ENCODE data around the gene STAT3.
"Not testable (repeated sequence)": the region's sequence is repeated elsewhere in the genome, so short reads cannot be mapped to it uniquely, and the experiment has no call there.

STAT3 gene

DNA sequence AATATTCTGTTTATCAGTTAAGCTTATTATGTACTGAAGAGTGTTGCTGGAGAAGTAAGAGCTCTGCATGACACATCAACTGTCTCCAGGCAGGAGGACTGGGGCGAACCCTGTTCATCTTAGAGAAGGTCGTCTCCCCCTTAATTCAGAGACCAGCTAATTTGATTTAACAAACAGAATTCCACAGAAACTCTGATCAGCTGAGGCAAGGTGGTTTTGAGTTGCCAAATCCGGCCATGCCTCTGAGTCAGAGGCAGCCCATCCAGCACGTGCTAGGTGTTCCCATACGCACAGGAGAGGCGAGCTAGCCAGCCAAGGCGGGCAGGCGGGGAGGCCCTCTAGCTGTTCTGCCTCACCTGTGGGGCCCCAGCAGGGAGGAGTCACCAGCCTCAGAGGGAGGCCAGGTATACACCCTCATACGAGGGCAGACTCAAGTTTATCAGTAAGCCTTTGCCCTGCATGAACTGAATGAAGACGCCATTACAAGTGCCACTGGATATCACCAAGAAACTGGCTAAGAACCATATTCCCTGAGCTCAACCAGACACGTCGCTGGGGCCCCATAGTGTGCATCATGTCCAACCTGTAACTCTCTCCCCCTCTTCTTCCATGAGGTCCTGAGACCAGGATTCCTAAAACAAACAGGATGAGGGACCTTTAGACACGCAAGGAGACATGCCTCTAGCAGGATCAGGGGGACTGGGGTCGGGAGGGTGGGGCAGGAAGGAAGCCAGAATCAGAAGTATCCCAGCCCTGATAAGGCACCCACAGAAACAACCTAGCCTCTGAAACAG, 74.3 kb downstream of the STAT3 start:
- no peak for DNase-seq (ENCODE audit: low spot score)

DNA sequence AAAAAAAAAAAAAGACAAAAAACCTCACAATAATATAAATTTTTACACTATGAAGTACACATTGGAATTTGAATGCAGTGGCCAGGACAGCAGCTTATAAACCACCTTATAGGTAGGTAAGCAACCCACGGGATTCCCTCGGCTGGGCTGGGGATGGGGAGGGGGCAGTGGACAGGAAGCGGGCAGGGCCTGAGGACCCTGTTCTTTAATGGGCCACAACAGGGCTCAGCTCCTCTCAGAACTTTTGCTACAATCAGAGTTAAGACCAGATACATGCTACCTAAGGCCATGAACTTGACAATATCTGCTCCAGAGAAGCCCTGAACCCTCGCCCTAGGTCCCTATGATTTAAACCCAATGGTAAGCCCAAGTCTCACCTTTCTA, 74.9 kb downstream of the STAT3 start:
- no peak for DNase-seq (ENCODE audit: low spot score)

DNA sequence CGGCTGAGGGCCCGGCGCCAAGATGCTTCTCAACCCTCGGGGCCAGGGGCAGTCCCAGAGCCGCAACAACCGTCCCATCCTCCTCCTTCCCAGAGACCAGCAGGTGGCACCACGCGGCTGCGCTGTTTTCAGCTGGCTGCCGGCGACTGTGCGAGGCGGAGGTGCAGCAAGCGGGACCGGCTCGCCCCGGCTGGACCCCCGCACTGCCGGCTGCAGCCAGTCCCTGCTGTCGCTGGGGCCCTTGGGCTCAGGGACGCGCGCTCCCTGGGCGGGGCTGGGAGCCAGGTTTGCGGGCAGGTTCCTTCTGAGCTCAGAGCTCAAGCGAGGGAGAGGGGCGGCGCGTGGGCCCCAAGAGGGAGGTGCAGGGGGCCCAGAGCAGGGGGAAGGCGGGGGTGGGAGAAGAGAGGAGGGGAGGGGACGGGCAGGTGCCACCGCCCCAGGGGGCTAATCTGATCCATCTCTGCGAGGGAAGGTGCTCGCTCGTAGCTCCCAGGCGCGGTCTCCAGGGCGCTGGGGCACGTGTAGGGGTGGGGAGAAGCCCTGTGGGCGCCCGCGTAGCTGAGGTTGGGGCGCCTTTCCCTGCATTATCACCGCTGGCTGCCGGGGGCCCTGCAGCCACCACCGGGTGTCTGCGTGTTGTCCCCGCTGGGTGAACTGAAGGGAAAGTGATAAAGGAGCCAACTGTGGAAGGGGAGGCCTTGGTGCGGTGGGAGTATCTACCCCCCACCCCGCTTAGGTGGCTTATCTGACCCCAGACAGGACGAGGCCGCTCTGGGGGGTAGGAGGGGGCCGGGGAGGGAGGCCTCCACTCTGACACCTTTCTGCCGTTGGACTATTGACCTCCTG, 75.7 kb downstream of the STAT3 start:
- DNase-seq (ENCODE audit: low spot score), result peak; percentile 87

DNA sequence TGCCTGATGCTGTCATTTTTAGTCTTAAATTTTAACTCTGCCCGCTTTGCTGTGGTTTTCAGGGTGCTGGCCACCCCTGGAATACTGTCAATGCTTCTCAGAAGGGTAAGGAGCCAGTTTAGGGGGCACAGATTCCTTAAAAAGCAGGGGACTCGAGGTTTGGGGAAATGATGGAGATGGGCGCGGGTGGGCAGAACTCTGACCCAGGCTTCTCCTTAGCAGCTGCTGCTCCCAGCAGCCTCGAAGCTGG, 76.3 kb downstream of the STAT3 start:
- no peak for DNase-seq (ENCODE audit: low spot score)

DNA sequence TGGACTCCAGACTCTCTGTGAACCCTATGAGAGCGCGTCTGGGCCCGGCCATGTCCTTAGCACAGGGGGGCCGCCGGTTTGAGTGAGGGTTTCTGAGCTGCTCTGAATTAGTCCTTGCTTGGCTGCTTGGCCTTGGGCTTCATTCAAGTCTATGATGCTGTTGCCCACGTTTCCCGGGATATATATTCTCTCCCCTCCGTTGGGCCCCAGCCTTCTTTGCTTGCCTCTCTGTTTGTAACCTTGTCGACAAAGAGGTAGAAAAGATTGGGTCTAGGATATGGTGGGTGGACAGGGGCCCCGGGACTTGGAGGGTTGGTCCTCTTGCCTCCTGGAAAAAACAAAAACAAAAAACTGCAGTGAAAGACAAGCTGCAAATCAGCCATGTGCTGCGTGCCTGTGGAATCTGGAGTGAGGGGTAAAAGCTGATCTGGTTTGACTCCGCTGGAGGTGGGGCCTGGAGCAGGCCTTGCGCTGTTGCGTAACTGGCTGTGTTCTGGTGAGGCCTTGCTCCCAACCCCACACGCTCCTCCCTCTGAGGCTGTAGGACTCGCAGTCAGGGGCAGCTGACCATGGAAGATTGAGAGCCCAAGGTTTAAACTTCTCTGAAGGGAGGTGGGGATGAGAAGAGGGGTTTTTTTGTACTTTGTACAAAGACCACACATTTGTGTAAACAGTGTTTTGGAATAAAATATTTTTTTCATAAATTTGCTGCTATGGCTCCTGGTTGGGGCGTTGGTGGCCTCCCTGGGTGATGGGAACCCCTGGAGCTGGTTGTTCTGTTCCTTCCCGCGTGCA, 76.8 kb downstream of the STAT3 start:
- DNase-seq (ENCODE audit: low spot score), result peak; percentile 95

DNA sequence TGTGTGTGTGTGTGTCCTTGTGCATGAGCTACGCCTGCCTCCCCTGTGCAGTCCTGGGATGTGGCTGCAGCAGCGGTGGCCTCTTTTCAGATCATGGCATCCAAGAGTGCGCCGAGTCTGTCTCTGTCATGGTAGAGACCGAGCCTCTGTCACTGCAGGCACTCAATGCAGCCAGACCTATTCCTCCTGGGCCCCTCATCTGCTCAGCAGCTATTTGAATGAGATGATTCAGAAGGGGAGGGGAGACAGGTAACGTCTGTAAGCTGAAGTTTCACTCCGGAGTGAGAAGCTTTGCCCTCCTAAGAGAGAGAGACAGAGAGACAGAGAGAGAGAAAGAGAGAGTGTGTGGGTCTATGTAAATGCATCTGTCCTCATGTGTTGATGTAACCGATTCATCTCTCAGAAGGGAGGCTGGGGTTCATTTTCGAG, 77.4 kb downstream of the STAT3 start:
- no peak for DNase-seq (ENCODE audit: low spot score)

DNA sequence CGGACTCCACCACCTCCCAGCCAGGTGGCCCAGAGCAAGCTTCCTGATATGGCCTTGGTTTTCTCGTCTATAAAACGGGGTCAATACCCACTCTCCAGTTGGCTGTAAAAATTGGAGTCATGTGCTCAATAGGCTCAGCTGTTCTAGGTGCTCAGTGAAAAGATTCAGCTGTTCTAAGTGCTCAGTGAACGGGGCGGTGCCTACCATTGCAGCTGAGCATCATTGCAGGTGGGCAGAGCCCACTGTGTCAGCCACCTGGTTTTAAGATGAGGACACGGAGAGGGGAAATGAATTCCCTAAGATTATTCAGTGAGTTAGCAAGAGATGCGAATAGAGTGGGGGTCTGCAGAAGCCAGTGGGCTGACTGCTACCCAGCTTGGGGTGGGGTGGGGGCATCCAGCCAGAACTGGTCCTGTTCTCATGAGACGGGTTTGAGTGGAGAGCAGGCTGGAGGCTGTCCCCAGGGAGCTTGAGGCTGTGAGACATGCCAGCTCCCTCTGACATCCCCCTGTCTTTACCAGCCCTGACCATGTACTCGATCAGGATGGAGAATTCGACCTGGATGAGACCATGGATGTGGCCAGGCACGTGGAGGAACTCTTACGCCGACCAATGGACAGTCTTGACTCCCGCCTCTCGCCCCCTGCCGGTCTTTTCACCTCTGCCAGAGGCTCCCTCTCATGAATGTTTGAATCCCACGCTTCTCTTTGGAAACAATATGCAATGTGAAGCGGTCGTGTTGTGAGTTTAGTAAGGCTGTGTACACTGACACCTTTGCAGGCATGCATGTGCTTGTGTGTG, 78.1 kb downstream of the STAT3 start:
- DNase-seq (ENCODE audit: low spot score), result no peak

DNA sequence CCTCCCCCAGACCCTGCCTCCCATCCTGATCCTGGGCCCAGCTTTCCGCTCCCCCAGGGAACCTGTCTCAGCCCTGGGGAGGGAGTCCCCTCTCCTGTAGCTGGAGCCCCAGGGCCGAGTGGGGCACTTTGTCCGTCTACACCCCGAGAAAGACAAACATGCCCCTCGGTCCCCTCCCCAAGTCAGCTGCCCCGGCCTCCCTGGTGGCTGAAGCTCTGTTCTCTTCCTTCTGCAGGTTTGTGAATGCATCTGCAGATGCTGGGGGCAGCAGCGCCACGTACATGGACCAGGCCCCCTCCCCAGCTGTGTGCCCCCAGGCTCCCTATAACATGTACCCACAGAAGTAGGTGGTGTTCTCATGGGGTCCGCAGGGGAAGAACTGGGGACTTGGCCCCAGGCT, 79.1 kb downstream of the STAT3 start:
- DNase-seq (ENCODE audit: low spot score), result no peak

DNA sequence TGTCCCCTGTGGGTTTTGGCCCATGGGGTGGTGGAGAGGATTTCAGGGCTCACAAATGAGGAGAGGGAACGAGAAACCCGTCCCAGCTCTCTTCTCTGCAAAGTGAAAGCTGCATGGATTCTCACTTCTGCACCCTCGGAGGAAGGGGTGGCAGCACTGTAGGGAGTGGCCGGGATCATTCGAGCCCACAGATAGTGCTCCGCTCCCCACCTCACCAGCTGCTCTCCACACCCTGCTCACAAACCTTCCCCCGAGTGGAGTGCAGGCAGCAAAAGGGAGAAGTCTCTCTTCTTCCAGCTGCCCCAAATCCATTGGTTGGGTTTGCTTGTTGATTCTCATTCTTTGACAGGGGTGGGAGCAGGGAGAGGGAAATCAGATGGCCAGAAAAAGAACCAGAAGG, 79.8 kb downstream of the STAT3 start:
- no peak for DNase-seq (ENCODE audit: low spot score)

DNA sequence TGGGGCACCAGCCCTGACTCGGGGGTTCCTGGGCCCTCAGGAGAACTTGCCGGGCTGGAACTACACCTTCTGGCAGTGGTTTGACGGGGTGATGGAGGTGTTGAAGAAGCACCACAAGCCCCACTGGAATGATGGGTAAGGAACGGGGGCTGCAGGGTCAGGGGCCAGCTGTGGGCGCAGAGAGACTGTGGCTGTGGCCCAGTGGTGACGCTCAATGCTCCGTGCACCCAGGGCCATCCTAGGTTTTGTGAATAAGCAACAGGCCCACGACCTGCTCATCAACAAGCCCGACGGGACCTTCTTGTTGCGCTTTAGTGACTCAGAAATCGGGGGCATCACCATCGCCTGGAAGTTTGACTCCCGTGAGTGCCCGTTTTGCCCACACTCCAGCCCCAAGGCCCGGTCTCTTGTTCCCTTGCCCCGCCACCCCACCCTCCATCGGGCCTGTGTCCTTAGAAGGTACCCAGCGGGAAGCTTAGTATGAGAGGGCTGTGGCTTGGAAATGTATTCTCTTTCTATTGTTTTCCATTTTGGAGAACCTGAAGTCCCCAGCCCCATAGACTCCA, 80.8 kb downstream of the STAT3 start:
- DNase-seq (ENCODE audit: low spot score), result no peak

DNA sequence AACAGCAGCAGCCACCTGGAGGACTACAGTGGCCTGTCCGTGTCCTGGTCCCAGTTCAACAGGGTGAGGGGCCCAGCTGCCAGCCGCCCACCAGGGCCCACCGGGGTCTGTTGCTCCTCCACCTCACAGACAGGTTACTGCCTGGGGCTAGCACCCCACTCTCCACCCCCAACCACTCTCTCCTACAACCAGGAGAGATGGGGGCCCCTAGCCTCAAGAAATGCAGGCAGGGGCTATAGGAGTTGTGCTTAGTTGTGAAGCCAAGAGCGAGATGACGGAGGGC, 81.9 kb downstream of the STAT3 start:
- no peak for DNase-seq (ENCODE audit: low spot score)

DNA sequence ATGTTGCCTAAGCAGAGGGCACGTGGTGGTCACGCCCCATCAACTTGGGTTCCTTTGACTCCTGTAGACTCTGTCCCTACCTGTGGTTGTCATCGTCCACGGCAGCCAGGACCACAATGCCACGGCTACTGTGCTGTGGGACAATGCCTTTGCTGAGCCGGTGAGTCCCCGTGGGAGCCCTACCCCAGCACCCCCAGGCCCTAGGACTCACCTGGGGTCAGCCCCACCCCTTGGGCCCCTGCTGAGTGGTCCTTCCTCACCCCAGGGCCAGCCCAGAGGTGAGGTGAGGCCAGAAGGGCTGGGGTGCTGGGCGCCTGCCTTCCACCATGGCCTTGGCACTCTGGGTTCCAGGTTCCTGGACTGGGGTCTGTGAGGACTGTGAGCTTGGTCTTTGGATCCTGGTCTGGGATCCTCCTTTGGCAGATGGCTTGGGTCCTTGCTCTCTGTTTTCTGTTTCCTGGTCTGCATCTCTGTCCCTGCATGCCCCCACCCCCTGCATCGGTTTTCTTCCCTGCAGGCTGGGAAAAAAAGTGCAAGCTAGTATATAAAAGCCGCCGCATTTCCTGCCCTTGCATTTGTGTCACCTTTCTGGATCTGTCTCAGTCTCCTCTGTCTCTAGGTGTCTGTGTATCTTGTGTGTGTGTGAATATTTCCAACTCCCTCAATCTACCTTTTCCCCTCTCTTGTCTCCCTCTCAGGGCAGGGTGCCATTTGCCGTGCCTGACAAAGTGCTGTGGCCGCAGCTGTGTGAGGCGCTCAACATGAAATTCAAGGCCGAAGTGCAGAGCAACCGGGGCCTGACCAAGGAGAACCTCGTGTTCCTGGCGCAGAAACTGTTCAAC, 82.5 kb downstream of the STAT3 start:
- no peak for DNase-seq (ENCODE audit: low spot score)

DNA sequence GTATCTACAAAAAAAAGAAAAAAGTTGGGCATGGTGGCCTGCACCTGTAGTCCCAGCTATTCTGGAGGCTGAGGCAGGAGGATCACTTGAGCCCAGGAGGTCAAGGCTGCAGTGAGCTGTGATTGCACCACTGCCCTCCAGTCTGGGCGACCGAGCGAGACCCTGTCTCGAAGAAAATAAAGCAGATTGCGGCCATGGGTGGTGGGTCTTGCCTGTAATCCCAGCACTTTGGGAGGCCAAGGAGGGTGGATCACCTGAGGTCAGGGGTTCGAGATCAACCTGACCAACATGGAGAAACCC, 83.3 kb downstream of the STAT3 start:
- DNase-seq (ENCODE audit: low spot score), result not testable (repeated sequence)

DNA sequence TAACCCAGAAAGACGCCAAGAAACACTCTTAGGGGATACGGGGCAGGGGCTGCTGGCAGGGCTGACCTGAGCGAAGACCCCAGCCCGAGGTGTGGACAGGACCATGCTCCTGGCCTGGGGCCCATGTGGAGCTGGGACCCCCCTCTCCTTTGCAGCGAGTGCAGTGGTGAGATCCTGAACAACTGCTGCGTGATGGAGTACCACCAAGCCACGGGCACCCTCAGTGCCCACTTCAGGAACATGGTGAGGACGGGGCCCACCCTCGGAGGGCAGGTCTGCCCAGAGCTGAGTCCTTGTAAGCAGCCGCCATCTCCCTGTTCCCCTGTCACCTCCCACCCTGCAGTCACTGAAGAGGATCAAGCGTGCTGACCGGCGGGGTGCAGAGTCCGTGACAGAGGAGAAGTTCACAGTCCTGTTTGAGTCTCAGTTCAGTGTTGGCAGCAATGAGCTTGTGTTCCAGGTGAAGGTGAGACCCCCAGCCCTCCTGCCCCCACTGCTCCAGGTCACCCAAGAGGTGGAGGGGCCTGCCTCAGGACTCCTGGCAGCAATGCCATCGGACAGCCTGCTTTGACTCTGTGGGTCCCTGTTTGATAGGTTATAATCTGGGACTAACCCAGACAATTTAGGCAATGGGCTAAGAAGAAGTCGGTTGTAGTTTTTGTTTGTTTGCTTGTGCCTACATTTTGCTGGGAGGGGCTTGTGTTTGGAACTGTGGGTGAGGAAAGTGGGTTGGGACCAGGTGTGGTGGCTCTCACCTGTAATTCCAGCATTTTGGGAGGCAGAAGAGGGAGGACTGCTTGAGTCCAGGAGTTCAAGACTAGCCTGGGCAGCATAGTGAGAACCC, 83.8 kb downstream of the STAT3 start:
- no peak for DNase-seq (ENCODE audit: low spot score)

DNA sequence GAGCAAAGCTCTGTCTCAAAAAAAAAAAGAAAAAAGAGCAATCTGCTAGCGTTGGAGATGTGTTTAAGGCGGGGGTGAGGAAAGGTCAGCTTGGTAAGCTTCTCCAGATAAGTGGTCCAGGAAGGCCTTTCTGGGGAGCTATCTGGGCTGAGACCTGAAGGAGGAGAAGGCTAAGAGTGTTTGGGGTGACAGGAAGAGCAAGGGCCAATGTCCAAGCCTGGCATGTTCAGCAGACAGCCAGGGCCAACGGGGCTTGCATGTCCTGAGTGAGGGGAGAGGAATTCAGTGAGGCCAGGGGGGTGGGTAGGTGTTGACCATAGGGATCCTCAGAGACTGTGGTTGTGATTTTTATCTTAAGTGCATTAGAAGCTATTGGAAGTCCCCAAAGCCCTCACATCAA, 84.5 kb downstream of the STAT3 start:
- no peak for DNase-seq (ENCODE audit: low spot score)

DNA sequence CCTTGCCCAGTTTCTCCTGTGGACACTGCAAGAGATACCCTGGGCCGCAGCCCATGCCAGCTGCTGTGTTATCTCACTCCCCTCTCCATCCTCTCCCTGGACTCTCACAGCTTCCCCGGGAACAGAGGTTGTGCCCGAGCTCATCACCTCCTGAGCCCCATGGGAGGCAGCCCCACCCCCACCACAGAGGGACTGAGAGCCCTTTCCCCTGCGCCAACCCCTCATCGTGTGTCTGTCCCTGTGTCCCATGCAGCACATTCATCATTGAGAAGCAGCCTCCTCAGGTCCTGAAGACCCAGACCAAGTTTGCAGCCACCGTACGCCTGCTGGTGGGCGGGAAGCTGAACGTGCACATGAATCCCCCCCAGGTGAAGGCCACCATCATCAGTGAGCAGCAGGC, 87.2 kb downstream of the STAT3 start:
- no peak for DNase-seq (ENCODE audit: low spot score)

DNA sequence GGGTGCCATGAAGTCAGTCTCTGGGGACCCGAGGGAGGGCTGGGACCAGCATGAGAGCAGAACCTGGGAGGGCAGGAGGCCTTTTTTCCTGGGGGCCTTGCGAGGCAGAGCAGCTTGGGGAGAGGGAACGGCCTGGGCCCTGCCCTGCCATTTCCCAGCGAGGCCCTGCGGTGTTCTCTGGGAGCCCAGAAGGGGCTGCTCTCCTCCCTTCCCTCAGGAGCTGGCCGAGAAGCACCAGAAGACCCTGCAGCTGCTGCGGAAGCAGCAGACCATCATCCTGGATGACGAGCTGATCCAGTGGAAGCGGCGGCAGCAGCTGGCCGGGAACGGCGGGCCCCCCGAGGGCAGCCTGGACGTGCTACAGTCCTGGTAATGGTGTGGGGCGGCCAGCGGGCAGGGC, 88.3 kb downstream of the STAT3 start:
- DNase-seq (ENCODE audit: low spot score), result not testable (repeated sequence)

DNA sequence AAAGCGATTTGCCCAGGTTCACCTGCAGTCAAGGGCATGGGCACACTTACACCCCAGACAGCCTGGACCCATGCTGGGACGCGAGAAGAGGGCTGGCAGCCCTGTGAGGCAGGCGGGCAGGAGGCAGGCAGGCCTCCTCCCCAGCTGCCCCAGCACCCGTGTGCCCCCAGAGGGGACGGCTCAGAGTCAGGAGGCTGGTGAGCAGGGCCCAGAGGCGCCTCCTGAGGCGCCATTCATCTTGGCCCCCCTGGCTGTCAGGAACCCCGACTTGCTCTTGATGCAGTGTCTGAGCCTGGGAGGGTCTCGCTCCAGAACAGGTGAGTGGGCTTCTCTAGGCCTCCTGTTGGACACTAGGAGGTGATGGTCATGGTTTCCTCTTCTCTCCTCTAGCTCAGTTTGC, 88.9 kb downstream of the STAT3 start:
- not testable (repeated sequence) for DNase-seq (ENCODE audit: low spot score)

DNA sequence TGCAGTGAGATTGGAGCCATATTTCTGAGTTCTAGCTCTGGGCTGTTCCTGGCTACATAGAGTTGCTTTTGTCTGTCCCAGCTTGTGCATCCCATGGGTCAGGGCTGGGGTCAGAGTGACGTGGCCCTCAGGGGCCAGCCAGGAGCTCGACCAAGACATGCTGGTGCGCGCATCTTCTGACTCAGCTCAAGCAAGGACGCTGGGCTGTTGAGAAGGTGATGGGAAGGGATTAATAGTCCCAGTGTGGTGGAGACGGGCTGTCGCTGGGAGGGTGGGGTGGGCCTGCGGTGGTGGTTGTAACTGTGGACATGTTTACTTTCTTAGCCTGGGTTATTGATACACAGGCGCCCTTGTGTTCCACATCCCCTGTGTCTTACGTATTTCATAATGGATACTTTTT, 90.5 kb downstream of the STAT3 start:
- DNase-seq (ENCODE audit: low spot score), result not testable (repeated sequence)

DNA sequence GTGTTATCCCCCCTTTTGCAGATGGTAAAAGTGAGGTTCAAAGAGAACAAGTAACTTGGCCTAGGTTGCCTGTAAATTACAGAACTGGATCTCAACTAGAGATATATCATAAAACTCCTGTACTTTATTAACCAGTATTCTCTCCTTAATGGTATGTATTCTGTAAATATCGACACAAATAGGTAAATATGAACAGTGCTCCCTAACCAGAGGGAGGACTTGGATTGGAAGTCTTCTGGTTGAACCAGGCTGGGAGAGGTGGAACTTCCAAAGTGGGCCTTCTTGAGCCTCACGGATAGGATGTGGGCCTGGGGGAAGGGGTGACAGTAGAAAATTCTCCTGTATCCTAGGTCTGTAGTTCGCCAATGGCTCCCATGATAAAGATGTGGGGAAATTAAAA, 92.2 kb downstream of the STAT3 start:
- DNase-seq (ENCODE audit: low spot score), result no peak

All from GM03348 (cell line).